ENCODE data around the gene CNPY3. TPM values are rescaled to one million over a fixed set of nuclear protein-coding genes. Genes with fewer than 3 reads are reported as not detected.

CNPY3 gene
- polyA plus RNA-seq, 2 donors = 14.2 to 15.1 TPM

DNA sequence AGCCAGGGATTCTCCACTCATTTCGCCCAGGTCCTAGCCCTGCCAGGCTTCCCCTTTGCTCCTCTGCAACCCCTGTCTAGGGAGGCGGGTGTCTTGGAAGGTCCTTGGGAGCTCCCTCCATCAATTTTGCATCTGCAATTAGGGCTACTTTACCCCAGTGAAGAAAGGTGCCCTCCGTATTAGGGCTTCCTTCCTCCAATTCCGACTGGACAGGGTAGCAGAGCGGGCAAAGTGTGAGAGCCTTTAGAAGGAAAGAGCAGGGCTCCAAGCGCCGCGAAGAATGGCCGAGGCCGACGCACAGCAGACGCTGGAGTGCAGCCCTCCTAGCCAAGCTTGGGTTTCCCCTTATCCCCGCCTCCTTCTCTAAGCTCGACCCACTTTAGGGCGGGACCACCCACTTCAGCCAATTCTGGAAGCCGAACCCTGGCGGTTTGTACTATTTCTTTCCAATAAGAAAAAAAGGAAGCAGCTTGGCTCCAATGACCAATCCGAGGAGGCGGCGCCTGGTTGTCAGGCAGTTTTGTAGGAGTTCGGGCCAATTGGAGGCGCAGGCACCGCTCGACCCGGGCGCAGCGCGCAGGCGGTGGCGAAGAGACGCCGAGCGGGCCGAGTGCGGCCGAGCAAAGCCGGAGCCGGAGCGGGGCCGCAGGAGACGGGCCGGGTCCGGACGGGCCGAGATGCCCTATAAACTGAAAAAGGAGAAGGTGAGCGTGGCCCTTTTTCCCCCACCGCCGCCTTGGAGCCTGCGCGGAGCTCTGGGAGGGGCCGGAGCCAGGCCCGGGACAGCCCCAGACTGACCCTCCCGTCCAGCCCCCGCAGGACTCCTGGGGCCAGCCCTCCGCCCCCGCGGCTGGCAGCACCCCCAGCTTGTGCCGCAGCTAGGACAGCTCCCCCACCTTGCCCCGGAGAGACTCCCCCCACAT is 55.0 kb downstream of the CNPY3 start, which contains the start of gene PPP2R5D:
Gene PPP2R5D (plus strand): TSS at position 570 of the 923 bp plus-strand sequence. CDS start 108 bp downstream, at position 678.
- peaks cover 5 to 24% of the 10 kb centered on the region in 2 donors for H3K4me1 ChIP-seq (ENCODE audit: control insufficient read depth in 2 of 2, insufficient read depth in 2 of 2, low read length in 1 of 2)
- H3K27ac ChIP-seq (ENCODE audit: low read depth in 2 of 2, low read length in 1 of 2) = peak within 1 kb of the TSS; percentile 83 to 93
- peak within 1 kb of the TSS; percentile 72 to 84 for H3K4me3 ChIP-seq (ENCODE audit: low read depth in 1 of 2, low read length in 2 of 2)
- no peaks in the 10 kb centered on the region for H3K27me3 ChIP-seq (ENCODE audit: control insufficient read depth in 1 of 2, insufficient read depth in 2 of 2, low read length in 2 of 2)
- H3K9me3 ChIP-seq (ENCODE audit: control insufficient read depth in 2 of 2, insufficient read depth in 1 of 2, low read depth in 1 of 2, low read length in 1 of 2) = no peaks in the 10 kb centered on the region
- 1% methylated on average over 49 to 59 of the region's 59 CpGs for WGBS, 2 donors
- peaks cover 0 to 3% of the 10 kb centered on the region in 2 donors for H3K36me3 ChIP-seq (ENCODE audit: control insufficient read depth in 2 of 2, insufficient read depth in 2 of 2, low read length in 1 of 2)

DNA sequence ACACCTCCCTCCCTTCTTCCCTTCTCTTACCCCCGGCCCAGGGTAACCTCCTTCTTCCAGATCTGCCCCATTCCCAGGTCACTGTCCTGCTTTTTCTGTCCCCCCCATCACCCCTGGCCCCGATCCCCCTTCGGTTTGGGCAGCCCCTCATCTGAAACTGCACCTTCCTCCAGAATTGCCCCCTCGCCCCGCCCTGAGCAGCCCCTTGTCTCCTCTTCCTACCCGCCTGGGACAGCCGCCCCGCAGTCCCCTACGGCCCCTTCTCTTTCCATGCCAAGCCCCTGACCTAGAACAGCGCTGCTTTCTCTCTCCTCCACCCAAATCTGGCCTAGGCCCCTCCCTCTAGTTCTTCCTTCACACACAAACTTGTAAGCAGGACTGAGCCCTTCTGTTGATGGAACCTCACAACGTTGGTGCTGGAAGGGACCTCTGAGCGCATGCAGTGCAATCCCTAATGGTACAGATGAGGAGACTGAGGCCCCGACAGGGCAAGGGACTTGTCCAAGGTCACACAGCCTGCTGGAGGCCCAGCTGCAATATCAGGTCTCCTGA is 55.7 kb downstream of the CNPY3 start:
- WGBS, 2 donors = 9 to 11% methylated on average over 13 of the region's 13 CpGs
- Histone ChIP-seq H3K4me1 (ENCODE audit: control insufficient read depth in 2 of 2, insufficient read depth in 2 of 2, low read length in 1 of 2) (peaks cover 5 to 19% of the 10 kb centered on the region in 2 donors), H3K4me3 (ENCODE audit: low read depth in 1 of 2, low read length in 2 of 2) (peak overlapping the region; percentile 72 to 84), H3K27me3 (ENCODE audit: control insufficient read depth in 1 of 2, insufficient read depth in 2 of 2, low read length in 2 of 2) (no peaks in the 10 kb centered on the region), H3K9me3 (ENCODE audit: control insufficient read depth in 2 of 2, insufficient read depth in 1 of 2, low read depth in 1 of 2, low read length in 1 of 2) (no peaks in the 10 kb centered on the region), H3K36me3 (ENCODE audit: control insufficient read depth in 2 of 2, insufficient read depth in 2 of 2, low read length in 1 of 2) (peaks cover 3 to 4% of the 10 kb centered on the region in 2 donors), H3K27ac (ENCODE audit: low read depth in 2 of 2, low read length in 1 of 2) (peak overlapping the region; percentile 77 to 83)

DNA sequence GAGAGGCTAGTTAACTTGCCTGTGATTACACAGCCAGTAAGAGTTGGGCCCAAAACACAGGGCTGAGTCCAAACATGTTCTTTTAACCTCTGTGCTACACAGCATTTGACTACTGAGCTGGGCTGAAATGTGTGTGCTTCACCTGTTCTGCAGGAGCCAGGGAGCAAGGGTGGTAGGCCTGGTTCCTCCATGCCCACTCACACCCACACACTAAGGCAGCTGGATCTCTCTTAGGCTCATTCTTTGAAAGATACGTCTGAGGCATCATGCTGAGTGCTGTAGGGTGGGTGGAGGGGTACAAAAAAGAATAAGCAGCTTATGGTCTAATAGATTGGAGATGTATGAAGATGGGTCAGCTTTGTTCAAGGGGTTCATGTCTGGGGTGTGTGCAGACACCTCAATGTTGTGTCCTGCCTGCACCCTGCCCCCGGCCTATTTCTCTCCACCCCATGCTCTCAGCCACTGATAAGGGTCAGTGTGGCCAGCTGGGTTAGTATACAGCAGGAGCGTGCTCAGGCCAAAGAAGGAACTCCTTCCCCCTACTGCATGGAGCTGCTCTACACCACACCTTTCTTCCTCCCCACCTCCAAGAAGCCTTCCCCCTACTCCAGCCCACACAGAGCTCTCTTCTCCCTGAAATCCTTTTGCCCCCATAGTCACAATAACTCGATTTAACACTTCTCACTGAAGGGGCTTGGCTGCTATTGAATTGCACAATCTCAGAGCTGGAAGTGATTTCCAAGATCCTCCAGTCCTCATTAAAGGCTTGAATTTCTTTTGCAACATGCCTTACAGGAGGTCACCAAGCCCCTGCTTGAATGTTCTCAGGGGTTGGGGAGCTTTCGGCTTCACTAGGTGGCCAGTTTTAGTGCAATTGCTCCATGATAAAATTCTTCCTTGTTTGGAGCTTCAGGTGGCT is 58.5 kb downstream of the CNPY3 start:
- 77% methylated on average over 5 of the region's 5 CpGs for WGBS, 2 donors
- Histone ChIP-seq H3K27me3 (ENCODE audit: control insufficient read depth in 1 of 2, insufficient read depth in 2 of 2, low read length in 2 of 2) (no peaks in the 10 kb centered on the region), H3K4me3 (ENCODE audit: low read depth in 1 of 2, low read length in 2 of 2) (no peak overlapping the region), H3K36me3 (ENCODE audit: control insufficient read depth in 2 of 2, insufficient read depth in 2 of 2, low read length in 1 of 2) (peaks cover 7 to 9% of the 10 kb centered on the region in 2 donors), H3K4me1 (ENCODE audit: control insufficient read depth in 2 of 2, insufficient read depth in 2 of 2, low read length in 1 of 2) (peaks cover 5 to 16% of the 10 kb centered on the region in 2 donors), H3K9me3 (ENCODE audit: control insufficient read depth in 2 of 2, insufficient read depth in 1 of 2, low read depth in 1 of 2, low read length in 1 of 2) (no peaks in the 10 kb centered on the region), H3K27ac (ENCODE audit: low read depth in 2 of 2, low read length in 1 of 2) (no peak overlapping the region)

DNA sequence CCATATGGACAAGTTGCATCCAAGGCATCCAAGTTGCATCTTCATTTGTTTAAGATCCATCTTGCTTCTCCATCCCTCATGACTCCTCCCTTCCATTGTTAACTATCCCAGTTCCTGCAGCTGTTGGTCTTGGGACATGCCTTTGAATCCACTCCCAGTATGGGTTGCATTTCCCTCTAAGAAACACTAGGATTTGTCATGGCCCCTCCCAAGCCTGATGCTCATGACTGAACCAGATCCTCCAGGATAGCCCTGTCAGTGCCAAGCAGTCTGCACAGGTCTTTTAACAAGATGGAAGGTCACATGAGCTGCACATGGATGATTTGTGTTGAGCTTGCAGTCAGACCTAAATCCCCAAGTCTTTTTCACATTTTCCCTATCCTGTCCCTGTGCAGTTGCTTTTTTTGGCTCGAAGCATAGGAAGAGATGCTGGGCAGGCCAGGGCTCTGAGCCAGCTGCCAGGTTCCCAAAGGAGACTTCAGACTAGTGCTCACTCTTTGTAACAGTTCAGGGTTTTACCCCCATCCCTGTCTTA is 59.3 kb downstream of the CNPY3 start:
- H3K4me3 ChIP-seq (ENCODE audit: low read depth in 1 of 2, low read length in 2 of 2) = no peak overlapping the region
- no peaks in the 10 kb centered on the region for H3K27me3 ChIP-seq (ENCODE audit: control insufficient read depth in 1 of 2, insufficient read depth in 2 of 2, low read length in 2 of 2)
- peaks cover 7 to 9% of the 10 kb centered on the region in 2 donors for H3K36me3 ChIP-seq (ENCODE audit: control insufficient read depth in 2 of 2, insufficient read depth in 2 of 2, low read length in 1 of 2)
- peaks cover 5 to 16% of the 10 kb centered on the region in 2 donors for H3K4me1 ChIP-seq (ENCODE audit: control insufficient read depth in 2 of 2, insufficient read depth in 2 of 2, low read length in 1 of 2)
- no peaks in the 10 kb centered on the region for H3K9me3 ChIP-seq (ENCODE audit: control insufficient read depth in 2 of 2, insufficient read depth in 1 of 2, low read depth in 1 of 2, low read length in 1 of 2)
- 50 to 56% methylated on average over 1 of the region's 1 CpG for WGBS, 2 donors
- H3K27ac ChIP-seq (ENCODE audit: low read depth in 2 of 2, low read length in 1 of 2) = no peak overlapping the region

Other genes starting within 250 kb of the CNPY3 start
- gene PRPH2, start 206.9 kb upstream of the CNPY3 start, polyA plus RNA-seq = under 1 TPM; 0.14 to 0.21 TPM
- gene TBCC, start 183.4 kb upstream of the CNPY3 start, polyA plus RNA-seq = 10 to 100 TPM; 17.7 to 18.4 TPM
- gene BICRAL, start 147.4 kb upstream of the CNPY3 start, polyA plus RNA-seq = 1 to 10 TPM; 2.4 to 3.0 TPM
- gene RPL7L1, start 49.9 kb upstream of the CNPY3 start, polyA plus RNA-seq = 10 to 100 TPM; 32.7 to 39.4 TPM
- not detected for gene PTCRA, start 13.4 kb upstream of the CNPY3 start, polyA plus RNA-seq
- under 1 TPM; 0.18 to 0.67 TPM for gene GNMT, start 31.3 kb downstream of the CNPY3 start, polyA plus RNA-seq
- 10 to 100 TPM; 13.1 to 13.7 TPM for gene PEX6, start 49.7 kb downstream of the CNPY3 start, polyA plus RNA-seq
- gene PPP2R5D, start 55.1 kb downstream of the CNPY3 start, polyA plus RNA-seq = 10 to 100 TPM; 16.7 to 17.4 TPM
- gene MEA1, start 84.5 kb downstream of the CNPY3 start, polyA plus RNA-seq = 10 to 100 TPM; 83.0 to 95.6 TPM
- 10 to 100 TPM; 39.3 to 40.9 TPM for gene KLHDC3, start 84.8 kb downstream of the CNPY3 start, polyA plus RNA-seq
- 10 to 100 TPM; 18.4 to 40.3 TPM for gene RRP36, start 92.1 kb downstream of the CNPY3 start, polyA plus RNA-seq
- gene CUL7, start 124.4 kb downstream of the CNPY3 start, polyA plus RNA-seq = 1 to 10 TPM; 5.1 to 5.5 TPM
- 10 to 100 TPM; 48.9 to 54.6 TPM for gene MRPL2, start 130.0 kb downstream of the CNPY3 start, polyA plus RNA-seq
- 10 to 100 TPM in 1 of 2 donors, 1 to 10 TPM in 1; 8.4 to 15.3 TPM for gene KLC4, start 130.2 kb downstream of the CNPY3 start, polyA plus RNA-seq
- 10 to 100 TPM; 25.8 to 39.7 TPM for gene PTK7, start 146.8 kb downstream of the CNPY3 start, polyA plus RNA-seq
- gene SRF, start 241.8 kb downstream of the CNPY3 start, polyA plus RNA-seq = 10 to 100 TPM; 17.1 to 23.7 TPM